ENCODE results near the gene FAM168A.

GRCh38 chr11:73467505-73467904 lies 130.4 kb downstream of the FAM168A start:
- TF ChIP-seq POLR2AphosphoS5 (IDR thresholded peaks at IDR 0.05) (no peak), POLR2A (IDR thresholded peaks at IDR 0.05) (no peak)
